Caki2 (cell line): Measurements from ENCODE around the gene AGAP1. TPM values are rescaled to one million over a fixed set of nuclear protein-coding genes. Genes with fewer than 3 reads are reported as not detected.

Experiments used
- DNase-seq: peaks from one replicate; pipeline ENCODE4 v3.0.0-alpha.2; 2015; ENCODE audit warnings: low read depth
- in situ Hi-C: cut with HindIII; loops from 2 replicates; pipeline ENCODE4 v1.10.0; 2016; ENCODE audit warnings: low sequenced_read_pairs, low pct_unique_long_range_greater_than_20kb, mixed read lengths
- total RNA-seq: library from RNA; depleted of rRNA; stranded (reverse); fragments of >200 nt; shearing (Covaris generic); gene quantifications from 2 replicates; pipeline ENCODE4 v1.2.3, GENCODE V29; 2014; ENCODE audit warnings: low replicate concordance

AGAP1 gene
- total RNA-seq, 1 experiment from 2014 or later = 5.3 TPM

DNA sequence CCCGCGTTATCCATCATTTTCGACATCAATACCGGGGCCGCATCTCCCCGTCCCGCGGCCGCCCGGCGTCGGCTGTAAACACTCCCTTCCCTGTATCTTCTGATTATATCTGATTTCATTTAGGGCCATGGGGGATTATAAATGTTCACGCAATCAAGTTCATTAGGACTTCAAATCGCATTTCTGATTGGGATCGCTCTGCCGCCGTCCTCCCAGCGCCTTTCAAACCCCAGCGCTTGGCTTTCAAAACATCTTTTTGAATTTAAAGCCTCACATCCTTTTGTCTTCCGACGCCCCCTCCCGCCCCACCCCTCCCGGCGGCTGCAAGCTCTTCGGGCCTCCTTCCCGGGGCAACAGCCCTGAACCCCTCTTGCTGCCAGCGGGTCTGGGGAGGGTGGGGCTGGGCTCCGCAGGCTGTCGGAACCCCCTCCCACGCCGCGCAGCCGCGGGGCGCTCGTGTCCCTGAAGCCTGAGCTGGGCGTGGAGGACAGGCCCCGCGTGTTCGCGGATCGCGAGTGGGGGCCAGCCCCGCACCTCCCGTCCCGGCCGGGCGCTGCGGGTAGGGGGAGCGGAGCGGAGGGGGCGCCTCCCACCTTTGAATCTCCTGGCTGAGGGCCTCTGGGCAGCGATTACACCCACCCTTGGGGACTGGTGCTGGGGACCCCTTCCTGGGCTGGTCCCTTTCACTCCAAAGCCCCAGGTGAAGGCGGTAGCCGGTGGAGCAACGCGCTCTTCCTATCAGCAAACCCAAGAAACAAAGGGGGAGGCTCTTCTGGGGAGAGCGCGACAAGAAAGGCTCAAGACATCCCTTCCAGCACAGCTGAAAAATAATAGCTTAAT is 685.6 kb downstream of the AGAP1 start:
- in situ Hi-C loops = no loop called here

DNA sequence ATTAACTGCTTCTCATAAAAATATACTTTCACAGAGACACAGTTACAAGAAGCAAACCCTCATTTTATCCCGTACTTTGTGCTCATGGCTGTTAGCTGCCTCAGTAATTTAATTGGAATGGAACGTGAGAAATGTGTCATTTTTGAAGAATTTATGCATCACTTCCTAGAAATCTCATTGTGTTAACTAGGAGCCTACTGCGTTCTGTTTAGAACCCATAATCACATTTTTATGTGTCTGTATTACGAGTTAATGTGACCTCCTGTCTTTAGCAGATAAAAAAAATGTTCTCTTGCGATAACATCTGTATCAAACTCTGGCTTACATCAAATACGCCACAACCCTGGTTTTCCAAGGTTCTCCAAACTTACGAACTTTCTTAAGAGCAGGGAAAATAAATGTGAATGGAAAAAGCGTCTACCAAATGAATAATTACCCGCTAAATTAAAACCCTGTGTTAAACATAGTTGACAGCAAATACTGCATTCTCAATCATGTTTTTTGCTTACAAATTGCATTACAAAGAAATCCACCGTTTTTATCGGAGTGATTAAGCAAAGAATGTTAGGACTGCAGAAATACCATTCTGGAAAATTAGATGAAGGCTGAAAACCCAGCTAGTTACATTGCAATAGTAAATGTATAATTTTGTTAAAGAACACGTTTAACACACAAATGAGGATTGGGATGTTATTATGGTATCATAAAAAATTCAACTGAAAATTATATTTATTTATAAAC is 686.4 kb downstream of the AGAP1 start:
- in situ Hi-C loops = no loop called here
- DNase-seq = no peak

More for the DNA sequence above, 685.6 kb downstream of the AGAP1 start:
- no peak for DNase-seq

DNA sequence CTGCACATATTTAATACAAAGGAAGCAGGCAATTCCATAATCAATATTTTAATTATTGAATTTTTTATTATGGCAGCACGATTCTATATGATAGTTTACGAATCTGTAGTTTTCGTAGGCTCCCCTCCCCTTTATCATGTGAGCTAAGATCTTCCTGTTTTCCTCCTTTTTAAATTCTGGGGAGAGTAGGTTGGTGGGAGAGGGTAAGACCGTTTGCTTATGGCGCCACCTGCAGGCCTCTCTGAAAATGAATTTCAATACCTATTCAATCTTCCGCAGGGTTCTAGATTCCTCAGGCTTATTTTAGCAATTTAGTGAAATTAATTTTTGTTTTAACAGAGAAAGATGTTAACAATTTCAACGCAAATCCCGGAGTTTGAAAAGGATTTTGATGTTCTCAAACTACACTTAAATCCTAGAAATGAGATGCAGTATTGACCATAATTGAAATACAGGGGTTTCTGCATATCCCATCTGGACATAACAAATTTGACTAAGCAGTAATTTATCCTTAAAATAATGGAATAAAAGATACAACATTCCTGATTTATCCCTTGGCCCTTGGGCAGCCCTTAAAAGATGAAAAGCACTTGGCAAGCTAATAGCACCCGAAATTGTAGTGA is 687.1 kb downstream of the AGAP1 start:
- peak; percentile 33 for DNase-seq

More for the DNA sequence above, 687.1 kb downstream of the AGAP1 start:
- in situ Hi-C loops = no loop called here
